GM12878 (cell line): ENCODE results near the gene SYTL4. TPM values are rescaled to one million over a fixed set of nuclear protein-coding genes. Genes with fewer than 3 reads are reported as not detected.

Source experiments
- ATAC-seq: fragments of 200-7000 bp; cut with Tn5 transposase; 3 replicates; pipeline ENCODE4 v1.9.1; 2020; ENCODE audit warnings: mild to moderate bottlenecking, moderate library complexity
- BruUV-seq: library from RNA; stranded (reverse); fragments of 400-500 nt; replicated peaks from 2 replicates; lab custom pipeline; 2021; lab: Mats Ljungman, UMichigan
- CTCF ChIA-PET: fragments of 300-600 bp; sonication (Branson Sonifier 250); formaldehyde crosslinking; extraction: SDS; loops from one replicate; lab custom pipeline; 2021; ENCODE audit warnings: inconsistent platforms; lab: Yijun Ruan, JAX
- POLR2A ChIA-PET: fragments of 350-600 bp; formaldehyde crosslinking; extraction: SDS; loops from one replicate; lab custom pipeline; 2021; ENCODE audit warnings: inconsistent platforms; lab: Charles Lee
- RAD21 ChIA-PET: fragments of 300-600 bp; sonication (Branson Sonifier 250); formaldehyde crosslinking; loops from one replicate; lab custom pipeline; 2023; ENCODE audit warnings: antibody characterized with exemption; ENCODE audit not compliant: unreplicated experiment; lab: Charles Lee
- SMC1A ChIA-PET: fragments of 300-600 bp; sonication (Branson Sonifier 250); formaldehyde crosslinking; loops from one replicate; lab custom pipeline; 2023; ENCODE audit not compliant: unreplicated experiment, uncharacterized antibody; lab: Charles Lee
- DNase-seq: peaks from one replicate; pipeline ENCODE4 v3.0.0-alpha.2; 2011; ENCODE audit warnings: low read depth, low spot score
- FAIRE-seq: peaks from 3 replicates; lab custom pipeline; 2011; peaks lifted over from hg19 to GRCh38; lab: Jason Lieb, UNC
- H2AFZ ChIP-seq: 2 replicates; pipeline ENCODE4 v1.6.0; 2011; ENCODE audit warnings: low read depth, low read length, control low read depth; ENCODE audit not compliant: control insufficient read depth
- H3K27ac ChIP-seq: 2 replicates; pipeline ENCODE4 v1.5.1; 2011; ENCODE audit warnings: control low read depth; ENCODE audit not compliant: control insufficient read depth, insufficient read depth
- H3K27me3 ChIP-seq, 2 experiments: replicated peaks in 1 of 2; 2 replicates each; pipeline versions ENCODE4 v1.6.0 to v1.6.1; 2011; ENCODE audit warnings: low read length in 1 of 2; ENCODE audit not compliant: control insufficient read depth in 2 of 2, insufficient read depth in 2 of 2
- H3K36me3 ChIP-seq, 2 experiments: 2 replicates each; pipeline ENCODE4 v1.5.1; 2011; ENCODE audit warnings: low read length in 1 of 2; ENCODE audit not compliant: control insufficient read depth in 2 of 2, insufficient read depth in 2 of 2
- H3K4me1 ChIP-seq: 2 replicates; pipeline ENCODE4 v1.6.1; 2011; ENCODE audit warnings: mild to moderate bottlenecking, low read length, moderate library complexity, mixed read lengths; ENCODE audit not compliant: control insufficient read depth, insufficient read depth
- H3K4me2 ChIP-seq: 2 replicates; pipeline ENCODE4 v1.6.0; 2011; ENCODE audit warnings: control low read depth; ENCODE audit not compliant: control insufficient read depth, insufficient read depth
- H3K4me3 ChIP-seq: fragments of 200-600 bp; sonication (generic); 2 replicates; pipeline ENCODE4 v1.5.1; 2016
- H3K79me2 ChIP-seq: 2 replicates; pipeline ENCODE4 v1.6.0; 2011; ENCODE audit warnings: low read length; ENCODE audit not compliant: control insufficient read depth, insufficient read depth
- H3K9ac ChIP-seq: 2 replicates; pipeline ENCODE4 v1.8.0; 2011; ENCODE audit warnings: low read length, control low read depth, mixed read lengths; ENCODE audit not compliant: control insufficient read depth, insufficient read depth
- H3K9me3 ChIP-seq: replicated peaks from 3 replicates; pipeline ENCODE4 v1.5.1; 2011; ENCODE audit warnings: mild to moderate bottlenecking, low read length; ENCODE audit not compliant: control insufficient read depth, insufficient read depth
- H4K20me1 ChIP-seq: 2 replicates; pipeline ENCODE4 v1.6.0; 2011; ENCODE audit not compliant: control insufficient read depth, insufficient read depth
- BCL3 ChIP-seq: IDR thresholded peaks from 2 replicates; pipeline ENCODE4 v1.6.1; 2011; ENCODE audit warnings: borderline replicate concordance, low read depth, mild to moderate bottlenecking, moderate library complexity, low read length; ENCODE audit not compliant: insufficient read depth, poor library complexity, severe bottlenecking
- CHD1 ChIP-seq: IDR thresholded peaks from 2 replicates; pipeline ENCODE4 v1.6.1; 2012; ENCODE audit warnings: low read depth, low read length, improper control_type of control experiment
- MTA3 ChIP-seq: IDR thresholded peaks from 2 replicates; pipeline ENCODE4 v1.6.1; 2012; ENCODE audit warnings: low read length, inconsistent platforms, borderline replicate concordance
- SMC3 ChIP-seq: IDR thresholded peaks from 2 replicates; pipeline ENCODE4 v1.6.1; 2011; ENCODE audit warnings: low read length, improper control_type of control experiment, borderline replicate concordance
- USF1 ChIP-seq: IDR thresholded peaks from 2 replicates; pipeline ENCODE4 v1.6.1; 2011; ENCODE audit warnings: borderline replicate concordance, low read depth, mild to moderate bottlenecking, moderate library complexity, mixed read lengths, low read length; ENCODE audit not compliant: insufficient read depth; ENCODE audit errors: extremely low read length
- ZBTB4 ChIP-seq: fragments of 450-650 bp; formaldehyde crosslinking; IDR thresholded peaks from 2 replicates; pipeline ENCODE4 v1.4.0; 2022; ENCODE audit warnings: mild to moderate bottlenecking, moderate library complexity
- ZNF592 ChIP-seq: fragments of 450-650 bp; IDR thresholded peaks from 2 replicates; pipeline ENCODE4 v1.6.1; 2017; ENCODE audit warnings: mild to moderate bottlenecking, moderate library complexity
- ZNF622 ChIP-seq: fragments of 450-650 bp; IDR thresholded peaks from 2 replicates; pipeline ENCODE4 v1.6.1; 2017; ENCODE audit warnings: mild to moderate bottlenecking, inconsistent platforms
- in situ Hi-C: fragments of 300-500 bp; cut with MboI; formaldehyde crosslinking; loops from 9 replicates; pipeline ENCODE4 v1.14.3; 2018; ENCODE audit warnings: mixed read lengths
- intact Hi-C: fragments of 100-400 bp; cut with micrococcal nuclease; formaldehyde crosslinking; loops from one replicate; pipeline ENCODE4 v1.14.2; 2022; ENCODE audit not compliant: unreplicated experiment
- polyA plus RNA-seq, 11 experiments: library from polyadenylated mRNA; depleted of rRNA in 4 of 11; unstranded in 6 of 11; stranded (reverse) in 5 of 11; fragments of >200 nt; fragmentation: Nextera tagmentation in 4 of 11; fragmentation: Illumina TruSeq in 1 of 11; extraction: Ambion mirVana in 4 of 11; extraction: Trizol in 1 of 11; gene quantifications; 1 replicate in 1 of 11; 2 replicates in 10 of 11; pipeline versions ENCODE4 v1.2.1 to v1.2.3, GENCODE V29; 2011 to 2016; ENCODE audit warnings: inconsistent platforms in 2 of 11, missing spikeins in 2 of 11, low read depth in 1 of 11
- total RNA-seq, 4 experiments: library from RNA; depleted of rRNA in 3 of 4; stranded (reverse); fragments of >200 nt in 3 of 4; fragmentation: Illumina TruSeq in 1 of 4; extraction: Trizol in 1 of 4; gene quantifications; 2 replicates each; pipeline versions ENCODE4 v1.2.1 to v1.2.3, GENCODE V29; 2013 to 2021

The SYTL4 gene
- total and polyA plus RNA-seq, 10 of the 15 experiments (the other 5 are each of a cell fraction or from before 2014, with no cell fraction given), result 0.07 to 0.74 (median 0.19) TPM; not detected in 2

GRCh38 chrX:100700809-100701208 lies 31.1 kb downstream of the SYTL4 start (continued):
- TF ChIP-seq ZNF592, result no peak
- TF ChIP-seq CHD1, result no peak
- no peak for TF ChIP-seq ZNF622
- TF ChIP-seq SMC3, result no peak

- H3K36me3 ChIP-seq, result no peaks in the 10 kb centered on the region
- H3K4me3 ChIP-seq, result no peak overlapping the region
- no peaks in the 10 kb centered on the region for H4K20me1 ChIP-seq
- DNase-seq (no peak), ATAC-seq (no peak), FAIRE-seq (no peak)
- intact Hi-C loops (no loop called here), in situ Hi-C loops (no loop called here)
- H3K79me2 ChIP-seq, result no peaks in the 10 kb centered on the region
- no peak overlapping the region for H3K4me2 ChIP-seq
- no TSS peak for BruUV-seq
- POLR2A ChIA-PET, result no interaction called here
- no peak overlapping the region for H3K27ac ChIP-seq
- RAD21 ChIA-PET, result no interaction called here
- H2AFZ ChIP-seq, result no peak overlapping the region
- SMC1A ChIA-PET, result no interaction called here
- no peak for TF ChIP-seq ZBTB4 (CRISPR knock-in tag)
- no peak for TF ChIP-seq MTA3
- TF ChIP-seq BCL3, result no peak
- no peak for TF ChIP-seq USF1
- CTCF ChIA-PET, result interaction anchor here (1.6 kb wide), 1 partner anchor 10 kb away, joined by 4 read pairs; no protein-coding TSS in a partner anchor
- H3K9ac ChIP-seq, result no peak overlapping the region
- no peaks in the 10 kb centered on the region for H3K4me1 ChIP-seq
- peaks cover 0 to 1% of the 10 kb centered on the region in 2 experiments; a peak in 2 of 4 replicates for H3K27me3 ChIP-seq
- no peaks in the 10 kb centered on the region for H3K9me3 ChIP-seq
These were observed 33.4 kb downstream of the SYTL4 start for GRCh38 chrX:100698551-100698950.
